Activated T-cell treated with anti-CD3 and anti-CD28 coated beads, Interleukin-2, amount 50 U/mL, for 48 hours (primary cell): ENCODE measurements around the gene HDHD5.

Experiments used
- DNase-seq, 2 experiments: peaks; one replicate each; pipeline ENCODE4 v3.0.0-alpha.2; 2020

HDHD5 gene

GRCh38 chr22:17105143-17106129 is 53.6 kb downstream of the HDHD5 start:
- DNase-seq, result no peak

- DNase-seq, result no peak
Measured at GRCh38 chr22:17104336-17104935, 54.6 kb downstream of the HDHD5 start.

GRCh38 chr22:17103351-17103750 is 55.7 kb downstream of the HDHD5 start:
- no peak for DNase-seq

- no peak for DNase-seq
Measured at GRCh38 chr22:17102297-17102667, 56.8 kb downstream of the HDHD5 start.

GRCh38 chr22:17101475-17102296 is 57.4 kb downstream of the HDHD5 start:
- DNase-seq, result no peak

GRCh38 chr22:17100621-17101020 is 58.5 kb downstream of the HDHD5 start:
- no peak for DNase-seq

GRCh38 chr22:17098379-17098819 is 60.7 kb downstream of the HDHD5 start:
- peak in 1 of 2 experiments; percentile 38 for DNase-seq

GRCh38 chr22:17097701-17098100 is 61.4 kb downstream of the HDHD5 start:
- DNase-seq, result no peak

- no peak for DNase-seq
Measured at GRCh38 chr22:17097062-17097461, 62.0 kb downstream of the HDHD5 start.

- no peak for DNase-seq
Measured at GRCh38 chr22:17096071-17096470, 63.0 kb downstream of the HDHD5 start.

- no peak for DNase-seq
Measured at GRCh38 chr22:17095538-17095937, 63.5 kb downstream of the HDHD5 start.

- no peak for DNase-seq
Measured at GRCh38 chr22:17093081-17093480, 66.0 kb downstream of the HDHD5 start.

GRCh38 chr22:17091851-17092250 is 67.2 kb downstream of the HDHD5 start:
- DNase-seq, result no peak

GRCh38 chr22:17090550-17090949 is 68.5 kb downstream of the HDHD5 start:
- DNase-seq, result no peak
